Measurements from ENCODE around the gene CPSF6.

The CPSF6 gene

GRCh38 chr12:69318225-69318624 lies 78.9 kb downstream of the CPSF6 start:
- in situ Hi-C loops (cut with HindIII; ENCODE audit: low sequenced_read_pairs): no loop called here

DNA sequence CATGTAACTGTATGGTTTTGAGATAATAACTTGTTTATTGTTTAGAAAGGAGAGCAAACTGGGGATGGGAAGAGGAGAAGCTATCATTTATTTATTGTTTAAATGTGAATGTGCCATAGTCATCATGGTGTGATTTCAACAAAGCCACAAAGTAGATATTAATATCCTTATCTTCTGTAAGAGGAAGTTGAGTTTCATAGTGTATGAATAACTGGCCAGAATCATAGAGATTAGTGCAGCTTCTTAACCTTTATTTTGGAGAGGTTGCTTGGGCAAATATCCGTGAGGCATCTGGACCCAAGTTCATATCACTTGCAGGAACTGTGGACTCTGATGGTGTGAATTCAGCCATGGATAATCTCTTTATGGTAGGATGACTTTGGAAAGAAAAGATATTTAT lies 82.0 kb downstream of the CPSF6 start:
- in situ Hi-C loops (cut with HindIII; ENCODE audit: low sequenced_read_pairs): no loop called here
